Activated CD4-positive, alpha-beta memory T cell treated with anti-CD3 and anti-CD28 coated beads, Interleukin-2, amount 10 ng/mL, durations not matched to agents 7 days and 5 days (primary cell): Measurements from ENCODE around the gene DOCK3. TPM values are rescaled to one million over a fixed set of nuclear protein-coding genes. Genes with fewer than 3 reads are reported as not detected.
"Not testable (repeated sequence)": the region's sequence is repeated elsewhere in the genome, so short reads cannot be mapped to it uniquely, and the experiment has no call there.

Experiments used
- CTCF ChIA-PET: fragments of 350-600 bp; sonication (Branson Sonifier 250); formaldehyde crosslinking; loops from one replicate; lab custom pipeline; 2021; ENCODE audit warnings: antibody characterized with exemption, inconsistent platforms; lab: Charles Lee
- POLR2A ChIA-PET: fragments of 350-600 bp; sonication (Branson Sonifier 250); formaldehyde crosslinking; loops from one replicate; lab custom pipeline; 2021; ENCODE audit warnings: antibody characterized with exemption; lab: Charles Lee
- DNase-seq: peaks from one replicate; pipeline ENCODE4 v3.0.0-alpha.2; 2020
- H3K27ac Mint-ChIP-seq: one replicate; pipeline ENCODE4 v1.8.0; 2021; ENCODE audit warnings: mild to moderate bottlenecking, mixed read lengths
- H3K27me3 Mint-ChIP-seq: one replicate; pipeline ENCODE4 v1.8.0; 2021; ENCODE audit warnings: mixed read lengths
- H3K36me3 Mint-ChIP-seq: one replicate; pipeline ENCODE4 v1.8.0; 2021; ENCODE audit warnings: low read depth, mixed read lengths
- H3K4me1 Mint-ChIP-seq: one replicate; pipeline ENCODE4 v1.8.0; 2021; ENCODE audit warnings: mixed read lengths
- H3K4me3 Mint-ChIP-seq: one replicate; pipeline ENCODE4 v1.8.0; 2021; ENCODE audit warnings: mild to moderate bottlenecking, mixed read lengths
- H3K9me3 Mint-ChIP-seq: one replicate; pipeline ENCODE4 v1.8.0; 2021; ENCODE audit warnings: mixed read lengths
- total RNA-seq, 2 experiments: library from RNA; stranded (reverse); gene quantifications; one replicate each; pipeline ENCODE4 v1.2.3, GENCODE V29; 2021

The DOCK3 gene
- total RNA-seq, 2 experiments from 2014 or later, result 1.6 to 1.7 TPM

- no peak overlapping the region for H3K27ac Mint-ChIP-seq
- ChIA-PET CTCF (no interaction called here), POLR2A (no interaction called here)
- H3K4me1 Mint-ChIP-seq, result no peaks in the 10 kb centered on the region
- no peak overlapping the region for H3K4me3 Mint-ChIP-seq
- H3K27me3 Mint-ChIP-seq, result no peaks in the 10 kb centered on the region
- no peaks in the 10 kb centered on the region for H3K9me3 Mint-ChIP-seq
- H3K36me3 Mint-ChIP-seq, result no peaks in the 10 kb centered on the region
- no peak for DNase-seq
These were observed 680.2 kb downstream of the DOCK3 start for GRCh38 chr3:51354731-51355615.

DNA sequence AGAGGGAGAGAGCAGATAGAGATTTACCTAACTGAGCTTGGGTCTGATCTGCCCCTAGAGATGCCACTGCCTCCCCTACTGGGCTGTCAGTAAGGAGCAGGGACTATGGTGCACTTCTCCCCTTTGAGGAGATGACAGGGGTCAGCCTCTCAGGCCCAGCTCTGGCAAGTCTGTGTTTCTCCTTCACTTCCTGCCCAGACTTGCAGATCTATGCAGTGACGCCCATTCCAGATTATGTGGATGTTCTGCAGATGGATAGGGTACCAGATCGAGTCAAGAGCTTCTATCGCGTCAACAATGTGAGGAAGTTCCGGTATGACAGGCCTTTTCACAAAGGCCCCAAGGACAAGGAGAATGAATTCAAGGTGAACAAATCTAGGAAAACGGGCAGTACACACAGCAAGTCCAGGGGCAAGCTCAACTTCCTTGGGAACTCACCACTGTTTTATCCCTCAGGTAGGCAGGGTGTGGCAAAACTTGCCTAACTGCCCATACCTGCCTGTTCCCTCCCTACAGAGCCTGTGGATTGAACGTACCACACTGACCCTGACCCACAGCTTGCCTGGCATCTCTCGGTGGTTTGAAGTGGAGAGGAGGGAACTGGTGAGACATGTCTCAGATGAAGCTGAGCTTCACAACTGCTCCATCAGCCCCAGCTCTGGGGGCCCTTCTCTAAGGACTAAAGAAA, 681.3 kb downstream of the DOCK3 start:
- POLR2A ChIA-PET, result no interaction called here
- Mint-ChIP-seq H3K27ac (no peak overlapping the region), H3K9me3 (no peaks in the 10 kb centered on the region), H3K4me1 (no peaks in the 10 kb centered on the region), H3K4me3 (no peak overlapping the region), H3K36me3 (no peaks in the 10 kb centered on the region), H3K27me3 (no peaks in the 10 kb centered on the region)
- no peak for DNase-seq
- CTCF ChIA-PET, result interaction anchor here (1.4 kb wide), 1 partner anchor 385 kb away, joined by 3 read pairs; no protein-coding TSS in a partner anchor

GRCh38 chr3:51357856-51358255, 683.1 kb downstream of the DOCK3 start:
- H3K9me3 Mint-ChIP-seq, result no peaks in the 10 kb centered on the region
- ChIA-PET CTCF (interaction anchor here (0.6 kb wide), 1 partner anchor 231 kb away, joined by 3 read pairs; no protein-coding TSS in a partner anchor), POLR2A (no interaction called here)
- H3K4me1 Mint-ChIP-seq, result no peaks in the 10 kb centered on the region
- DNase-seq, result no peak
- H3K27me3 Mint-ChIP-seq, result no peaks in the 10 kb centered on the region
- H3K36me3 Mint-ChIP-seq, result no peaks in the 10 kb centered on the region
- no peak overlapping the region for H3K27ac Mint-ChIP-seq
- H3K4me3 Mint-ChIP-seq, result no peak overlapping the region

GRCh38 chr3:51358981-51359380, 684.3 kb downstream of the DOCK3 start:
- POLR2A ChIA-PET, result no interaction called here
- Mint-ChIP-seq H3K27ac (no peak overlapping the region), H3K4me3 (no peak overlapping the region), H3K9me3 (no peaks in the 10 kb centered on the region), H3K27me3 (no peaks in the 10 kb centered on the region), H3K4me1 (no peaks in the 10 kb centered on the region), H3K36me3 (no peaks in the 10 kb centered on the region)
- DNase-seq, result no peak
- CTCF ChIA-PET, result no interaction called here

- no peaks in the 10 kb centered on the region for H3K4me1 Mint-ChIP-seq
- POLR2A ChIA-PET, result no interaction called here
These were observed 686.1 kb downstream of the DOCK3 start for GRCh38 chr3:51360806-51361205.

GRCh38 chr3:51361746-51362145, 687.0 kb downstream of the DOCK3 start:
- CTCF ChIA-PET, result no interaction called here
- DNase-seq, result no peak
- H3K27me3 Mint-ChIP-seq, result peaks cover 6% of the 10 kb centered on the region
- POLR2A ChIA-PET, result no interaction called here
- no peaks in the 10 kb centered on the region for H3K9me3 Mint-ChIP-seq
- H3K4me1 Mint-ChIP-seq, result no peaks in the 10 kb centered on the region
- H3K36me3 Mint-ChIP-seq, result no peaks in the 10 kb centered on the region
- H3K4me3 Mint-ChIP-seq, result no peak overlapping the region
- H3K27ac Mint-ChIP-seq, result no peak overlapping the region

More at GRCh38 chr3:51360806-51361205, 686.1 kb downstream of the DOCK3 start:
- DNase-seq, result no peak
- Mint-ChIP-seq H3K9me3 (no peaks in the 10 kb centered on the region), H3K4me3 (no peak overlapping the region), H3K36me3 (no peaks in the 10 kb centered on the region), H3K27ac (no peak overlapping the region), H3K27me3 (peaks cover 4% of the 10 kb centered on the region)
- CTCF ChIA-PET, result no interaction called here

DNA sequence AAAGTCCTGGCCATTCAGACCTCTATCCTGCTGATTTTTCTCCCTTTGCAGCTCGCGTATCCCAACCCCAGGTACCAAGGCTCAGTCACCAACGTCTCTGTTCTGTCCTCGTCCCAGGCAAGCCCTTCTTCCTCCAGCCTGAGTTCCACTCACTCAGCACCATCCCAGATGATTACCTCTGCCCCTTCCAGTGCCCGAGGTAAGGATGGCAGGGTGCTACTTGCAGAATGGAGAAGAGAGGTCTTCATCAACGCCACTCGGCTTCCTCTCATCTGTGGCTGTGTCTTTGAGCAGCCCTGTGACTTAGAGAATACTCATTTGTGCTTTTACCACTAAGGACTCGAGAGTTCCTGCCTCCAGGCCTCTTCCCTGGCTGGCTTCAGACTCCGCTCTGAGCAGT, 687.7 kb downstream of the DOCK3 start:
- H3K27me3 Mint-ChIP-seq, result peaks cover 10% of the 10 kb centered on the region
- no peaks in the 10 kb centered on the region for H3K36me3 Mint-ChIP-seq
- no peaks in the 10 kb centered on the region for H3K9me3 Mint-ChIP-seq
- DNase-seq, result no peak
- POLR2A ChIA-PET, result no interaction called here
- no peak overlapping the region for H3K4me3 Mint-ChIP-seq
- H3K27ac Mint-ChIP-seq, result no peak overlapping the region
- no peaks in the 10 kb centered on the region for H3K4me1 Mint-ChIP-seq
- CTCF ChIA-PET, result no interaction called here

- H3K9me3 Mint-ChIP-seq, DNase-seq, H3K27ac Mint-ChIP-seq, H3K4me1 Mint-ChIP-seq, H3K36me3 Mint-ChIP-seq, H3K4me3 Mint-ChIP-seq: not testable (repeated sequence)
- ChIA-PET POLR2A (interaction anchor here (1.3 kb wide), 1 partner anchor 16 kb away, joined by 4 read pairs; the partner anchor contains the start of gene MANF), CTCF (interaction anchor here (1.5 kb wide), 1 partner anchor 17 kb away, joined by 4 read pairs; the partner anchor contains the start of gene MANF)
- H3K27me3 Mint-ChIP-seq, result peaks cover 11% of the 10 kb centered on the region
These were observed 693.5 kb downstream of the DOCK3 start for GRCh38 chr3:51368276-51368675.

DNA sequence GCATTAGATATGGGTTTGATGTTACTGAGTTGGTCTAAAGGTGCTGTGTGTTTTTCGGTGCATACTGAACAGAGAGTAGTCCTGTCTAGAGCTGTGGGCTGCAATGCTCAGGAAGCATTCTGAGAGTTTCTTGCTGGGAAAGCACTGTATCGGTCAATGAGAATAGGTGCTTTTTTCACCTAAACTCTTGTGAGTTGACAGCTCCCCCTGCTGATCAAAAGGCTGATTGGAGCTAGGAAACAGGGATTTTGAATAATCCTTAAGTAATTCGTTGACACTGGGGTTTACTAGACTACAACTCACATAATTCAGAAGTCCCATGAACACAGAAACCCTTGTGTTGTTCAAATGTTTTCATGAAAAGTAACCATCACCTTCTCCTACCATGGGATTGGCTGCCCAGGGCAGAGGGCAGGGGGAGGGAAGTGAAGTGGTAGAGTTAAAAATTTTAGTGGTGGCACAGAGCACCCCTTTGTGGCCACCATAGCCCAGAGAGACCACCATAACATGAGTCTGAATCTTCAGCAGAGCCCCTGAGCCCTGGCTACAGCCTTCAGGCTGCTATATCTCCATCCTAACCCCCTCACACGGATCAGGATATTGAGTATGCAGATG, 697.3 kb downstream of the DOCK3 start:
- ChIA-PET CTCF (interaction anchor here (0.6 to 2.4 kb wide), 8 partner anchors 12 to 756 kb away, joined by 3 to 18 read pairs (median 6); partner anchors contain the start of genes MANF and MAPKAPK3), POLR2A (interaction anchor here (1.0 to 2.3 kb wide), 3 partner anchors 8 to 756 kb away, joined by 4 to 6 read pairs (median 5); partner anchors contain the start of gene MANF)
- H3K27ac Mint-ChIP-seq, result no peak overlapping the region
- H3K4me1 Mint-ChIP-seq, result no peaks in the 10 kb centered on the region
- no peak overlapping the region for H3K4me3 Mint-ChIP-seq
- DNase-seq, result peak; percentile 61
- peaks cover 3% of the 10 kb centered on the region for H3K27me3 Mint-ChIP-seq
- H3K36me3 Mint-ChIP-seq, result no peaks in the 10 kb centered on the region
- no peaks in the 10 kb centered on the region for H3K9me3 Mint-ChIP-seq

DNA sequence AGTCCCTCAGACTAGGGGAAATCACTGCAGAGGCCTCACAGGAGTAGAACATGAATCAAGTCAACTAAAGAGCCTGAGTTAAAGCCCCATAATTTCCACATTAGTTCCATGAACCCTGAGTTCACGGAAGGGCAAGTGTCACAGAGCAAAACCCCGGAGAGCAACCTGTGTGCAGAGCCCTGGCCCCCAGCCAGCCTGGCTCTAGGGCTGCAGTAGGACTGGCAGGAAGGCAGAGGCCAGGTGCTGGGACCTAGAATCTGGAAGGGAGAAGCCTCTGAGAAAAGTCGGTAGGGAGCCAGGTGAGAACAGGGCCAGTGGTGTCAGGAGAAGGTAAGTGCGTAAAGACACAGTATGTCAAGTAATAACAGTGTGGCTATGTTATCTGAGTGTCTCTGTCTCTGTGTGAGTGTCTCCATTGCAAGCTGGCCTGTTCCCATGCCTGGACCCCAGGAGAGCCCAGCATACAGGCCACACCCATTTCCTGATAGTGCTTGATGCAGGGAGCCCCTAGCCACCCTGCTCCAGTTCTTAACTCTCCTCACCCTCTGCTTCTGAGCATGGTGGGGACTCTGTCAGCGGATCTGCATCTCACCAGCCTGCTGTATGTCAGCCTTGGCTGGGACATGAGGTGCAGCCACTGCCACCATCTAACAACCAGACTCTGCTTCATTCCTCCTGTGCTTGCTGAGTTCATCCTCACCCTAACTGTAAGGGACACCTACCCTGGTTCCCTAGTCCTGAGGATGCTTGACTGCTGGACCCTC, 699.1 kb downstream of the DOCK3 start:
- Mint-ChIP-seq H3K27me3 (peaks cover 2% of the 10 kb centered on the region), H3K4me1 (peaks cover 3% of the 10 kb centered on the region), H3K36me3 (no peaks in the 10 kb centered on the region), H3K27ac (no peak overlapping the region), H3K4me3 (no peak overlapping the region), H3K9me3 (no peaks in the 10 kb centered on the region)
- DNase-seq, result no peak
- POLR2A ChIA-PET, result no interaction called here
- CTCF ChIA-PET, result interaction anchor here (1.0 kb wide), 1 partner anchor 402 kb away, joined by 5 read pairs; no protein-coding TSS in a partner anchor

DNA sequence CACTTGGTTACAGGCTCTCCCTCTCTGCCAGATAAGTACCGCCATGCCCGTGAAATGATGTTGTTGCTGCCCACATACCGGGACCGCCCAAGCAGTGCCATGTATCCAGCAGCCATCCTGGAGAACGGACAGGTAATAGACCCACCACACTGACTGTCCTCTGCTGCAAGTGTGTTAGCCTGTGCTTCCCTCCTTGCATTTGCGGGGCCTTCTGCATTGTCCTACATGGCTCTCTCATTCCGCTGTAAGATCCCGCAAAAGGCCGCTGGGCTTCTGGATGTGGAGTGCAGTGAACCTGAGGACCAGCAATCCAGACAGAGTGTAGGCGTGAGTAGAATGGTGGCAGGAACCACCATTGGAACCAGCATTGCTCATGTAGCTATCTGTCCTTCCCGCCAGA, 699.7 kb downstream of the DOCK3 start:
- Mint-ChIP-seq H3K4me1 (peaks cover 3% of the 10 kb centered on the region), H3K4me3 (no peak overlapping the region), H3K27ac (no peak overlapping the region), H3K36me3 (no peaks in the 10 kb centered on the region), H3K27me3 (no peaks in the 10 kb centered on the region), H3K9me3 (no peaks in the 10 kb centered on the region)
- ChIA-PET POLR2A (no interaction called here), CTCF (interaction anchor here (1.2 kb wide), 1 partner anchor 757 kb away, joined by 3 read pairs; no protein-coding TSS in a partner anchor)
- DNase-seq, result no peak

DNA sequence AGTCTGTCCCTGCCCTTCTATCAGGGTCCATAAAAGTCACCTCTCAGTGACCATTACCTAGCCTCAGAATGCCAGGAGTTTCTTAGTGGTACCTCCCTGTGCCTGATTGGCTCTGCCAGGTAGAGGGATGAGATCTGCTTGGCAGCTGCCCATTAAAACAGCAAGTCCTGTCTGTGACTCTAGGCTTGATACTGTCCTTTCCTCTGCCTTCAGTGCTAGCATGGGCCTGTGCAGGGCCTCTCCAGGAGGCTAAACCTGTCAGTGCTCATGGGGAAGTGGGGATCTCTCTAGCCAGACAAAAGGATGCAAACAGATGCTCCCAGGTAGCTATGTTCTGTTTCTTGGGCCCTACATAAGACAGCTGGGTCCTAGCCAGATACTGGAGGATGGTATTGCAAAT, 700.4 kb downstream of the DOCK3 start:
- Mint-ChIP-seq H3K27ac (no peak overlapping the region), H3K4me3 (no peak overlapping the region), H3K9me3 (no peaks in the 10 kb centered on the region), H3K4me1 (peaks cover 3% of the 10 kb centered on the region), H3K36me3 (no peaks in the 10 kb centered on the region), H3K27me3 (no peaks in the 10 kb centered on the region)
- CTCF ChIA-PET, result interaction anchor here (1.1 to 1.2 kb wide), 2 partner anchors 15 to 757 kb away, joined by 3 read pairs; no protein-coding TSS in a partner anchor
- DNase-seq, result no peak
- POLR2A ChIA-PET, result no interaction called here
